Skin epidermis (tissue), 12 donors: ENCODE data around the gene ERI3.

Source experiments
- H3K27ac ChIP-seq, 21 experiments: fragments of 200-600 bp; sonication (generic) in 11 of 21; one replicate each; pipeline ENCODE4 v1.5.0; 2020; ENCODE audit warnings: mild to moderate bottlenecking in 3 of 21, inconsistent platforms in 2 of 21, moderate library complexity in 2 of 21
- H3K4me3 ChIP-seq, 7 experiments: fragments of 200-600 bp; sonication (generic) in 2 of 7; one replicate each; pipeline ENCODE4 v1.5.0; 2020; ENCODE audit warnings: inconsistent platforms in 2 of 7, mild to moderate bottlenecking in 2 of 7, moderate library complexity in 1 of 7

ERI3 gene

GRCh38 chr1:44321466-44321865 lies 33.6 kb downstream of the ERI3 start:
- Histone ChIP-seq H3K4me3 (no peak overlapping the region), H3K27ac (no peak overlapping the region)

GRCh38 chr1:44318097-44319088 lies 36.7 kb downstream of the ERI3 start:
- H3K4me3 ChIP-seq: no peak overlapping the region
- no peak overlapping the region for H3K27ac ChIP-seq

- H3K4me3 ChIP-seq: no peak overlapping the region
- H3K27ac ChIP-seq: no peak overlapping the region
Observed at GRCh38 chr1:44316231-44316759, 38.8 kb downstream of the ERI3 start.

DNA sequence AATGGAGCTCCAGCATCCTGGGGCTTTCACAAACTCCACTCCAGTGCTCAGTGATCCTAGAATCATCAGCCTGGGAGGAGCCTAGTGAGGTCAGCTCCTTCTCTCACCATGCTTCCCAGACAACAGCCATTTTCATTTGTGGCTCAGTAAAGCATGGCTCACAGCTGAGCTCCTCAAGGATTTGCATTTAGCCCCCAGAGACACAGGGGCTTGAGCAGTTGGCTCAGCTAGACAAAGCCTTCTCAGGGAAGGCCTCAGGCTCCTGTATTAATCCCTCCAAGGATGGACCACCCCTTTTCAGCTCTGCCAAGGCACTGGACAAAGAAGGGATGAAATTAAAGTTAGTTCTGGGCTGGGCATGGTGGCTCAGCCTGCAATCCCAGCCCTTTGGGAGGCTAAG lies 39.5 kb downstream of the ERI3 start:
- H3K4me3 ChIP-seq: no peak overlapping the region
- no peak overlapping the region for H3K27ac ChIP-seq

DNA sequence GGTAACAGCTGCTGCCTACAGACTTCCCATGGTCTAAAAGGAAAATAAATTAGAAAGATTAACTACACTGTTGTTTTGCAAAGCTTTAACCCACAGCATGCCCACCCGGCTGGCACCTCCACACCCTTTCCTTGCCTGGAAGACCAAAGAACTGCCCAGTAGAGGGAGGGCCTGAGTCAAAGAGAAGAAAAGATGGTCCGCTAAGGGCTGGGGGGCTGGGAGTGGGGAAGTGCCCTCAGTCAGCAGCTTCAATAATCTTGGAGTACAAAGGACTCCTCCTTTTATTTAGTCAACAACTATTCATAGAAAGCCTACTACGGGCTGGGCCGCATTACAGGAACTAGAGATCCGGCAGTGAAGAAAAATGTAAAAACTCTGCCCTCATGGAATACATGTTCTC lies 40.6 kb downstream of the ERI3 start:
- Histone ChIP-seq H3K4me3 (no peak overlapping the region), H3K27ac (no peak overlapping the region)

- H3K27ac ChIP-seq: no peak overlapping the region
- no peak overlapping the region for H3K4me3 ChIP-seq
Observed at GRCh38 chr1:44313265-44313918, 41.7 kb downstream of the ERI3 start.

DNA sequence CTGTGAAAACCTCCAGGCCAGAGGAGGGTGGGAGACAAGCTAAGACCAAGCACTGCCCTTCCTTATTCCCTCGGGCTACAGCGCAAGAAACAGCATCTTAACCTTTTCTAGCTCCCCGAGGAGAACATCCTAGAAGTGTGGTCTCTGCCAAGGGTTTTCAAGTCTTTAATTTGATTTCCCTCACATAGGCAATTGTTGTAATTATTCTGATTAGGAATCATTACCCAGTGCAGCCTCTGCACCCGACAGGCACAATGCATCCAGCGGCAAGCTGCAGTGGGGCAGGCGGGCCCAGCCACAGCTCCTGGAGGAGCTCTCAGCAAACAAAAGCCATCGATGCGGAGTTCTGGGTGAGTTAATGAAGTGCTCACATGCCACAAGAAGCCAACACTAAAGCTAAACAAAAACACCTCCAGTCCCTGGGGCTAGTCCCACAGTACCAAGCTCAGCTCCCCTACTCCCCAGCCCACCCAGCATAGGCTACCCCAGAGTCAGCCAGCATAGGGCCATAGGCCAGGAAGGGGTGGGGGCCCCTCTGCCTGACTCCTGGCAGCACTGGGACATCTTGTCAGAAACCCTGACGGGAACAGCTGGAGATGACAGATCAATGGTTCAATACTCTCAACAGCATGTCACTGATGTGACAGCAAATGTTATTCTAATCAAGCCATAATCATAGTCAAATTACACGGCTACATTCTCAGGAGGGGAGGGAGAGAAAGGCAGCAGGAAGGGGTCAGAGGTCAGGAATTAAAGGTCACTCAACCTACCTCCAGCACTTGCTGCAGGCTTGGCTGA lies 42.5 kb downstream of the ERI3 start:
- H3K4me3 ChIP-seq: no peak overlapping the region
- H3K27ac ChIP-seq: no peak overlapping the region

GRCh38 chr1:44310006-44310405 lies 45.1 kb downstream of the ERI3 start:
- H3K27ac ChIP-seq: no peak overlapping the region
- no peak overlapping the region for H3K4me3 ChIP-seq

DNA sequence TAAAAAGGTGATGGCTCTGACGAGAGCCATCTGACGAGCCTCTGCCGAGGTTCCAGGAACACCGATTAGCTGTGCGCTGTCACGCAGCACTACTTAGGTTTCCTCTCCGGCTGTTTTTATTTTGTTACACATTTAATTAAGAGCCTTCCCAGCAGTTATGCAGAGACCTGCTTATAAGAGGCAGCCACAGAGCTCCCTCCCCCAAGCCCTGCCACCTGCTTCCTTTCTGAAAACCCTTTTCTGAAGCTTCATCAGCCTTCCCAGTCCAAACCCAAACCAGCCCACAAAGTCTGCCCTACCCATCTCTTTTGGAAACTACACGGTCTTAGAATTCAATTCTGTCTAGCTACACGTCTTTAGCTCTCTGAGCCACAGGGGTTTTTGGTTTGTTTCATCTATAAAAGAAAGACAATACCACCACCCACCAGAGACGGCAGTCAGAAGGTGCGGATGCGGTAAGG lies 49.1 kb downstream of the ERI3 start:
- Histone ChIP-seq H3K4me3 (no peak overlapping the region), H3K27ac (no peak overlapping the region)

DNA sequence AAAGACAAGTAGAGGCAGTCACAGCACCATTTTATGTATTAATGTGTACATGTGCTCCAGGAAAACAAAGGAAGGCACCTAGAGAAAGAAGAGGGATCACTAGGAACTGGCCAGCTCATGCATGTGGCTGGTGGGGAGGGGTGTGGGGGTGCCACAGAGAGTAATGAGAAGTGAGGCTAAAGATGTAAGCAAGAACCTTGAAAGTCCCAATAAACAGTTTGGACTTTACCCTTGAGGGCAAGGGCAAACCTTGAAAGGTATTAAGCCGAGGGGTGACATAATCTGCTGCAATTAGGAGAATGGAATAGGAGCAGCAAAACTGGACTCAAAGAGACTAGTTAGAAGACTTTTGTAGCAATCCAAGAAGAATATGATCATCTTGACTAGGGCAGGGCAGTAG lies 51.5 kb downstream of the ERI3 start:
- Histone ChIP-seq H3K27ac (no peak overlapping the region), H3K4me3 (no peak overlapping the region)

- Histone ChIP-seq H3K4me3 (no peak overlapping the region), H3K27ac (no peak overlapping the region)
Observed at GRCh38 chr1:44302541-44302940, 52.5 kb downstream of the ERI3 start.

DNA sequence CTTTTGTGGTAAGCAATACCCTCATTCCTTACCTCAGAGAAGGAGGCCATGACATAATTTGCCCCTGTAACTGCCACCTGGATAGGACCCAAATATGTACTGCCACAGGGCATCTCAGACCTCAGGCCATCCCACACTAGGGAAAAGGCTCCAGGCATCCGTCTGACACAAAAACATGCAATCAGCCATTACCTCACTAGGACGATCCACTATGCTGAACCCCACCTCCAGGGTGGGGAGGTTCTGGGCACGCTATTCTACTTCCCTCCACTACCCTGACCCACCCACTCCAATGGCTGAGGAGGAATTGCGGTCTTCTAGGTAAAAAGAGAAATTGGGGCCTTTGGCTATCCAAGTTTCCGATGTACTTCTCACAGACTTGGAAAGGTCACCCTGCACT lies 53.6 kb downstream of the ERI3 start:
- Histone ChIP-seq H3K27ac (no peak overlapping the region), H3K4me3 (no peak overlapping the region)

GRCh38 chr1:44300852-44301251 lies 54.2 kb downstream of the ERI3 start:
- H3K27ac ChIP-seq: no peak overlapping the region
- H3K4me3 ChIP-seq: no peak overlapping the region

- no peak overlapping the region for H3K4me3 ChIP-seq
- H3K27ac ChIP-seq: no peak overlapping the region
Observed at GRCh38 chr1:44297695-44298400, 57.2 kb downstream of the ERI3 start.

- no peak overlapping the region for H3K27ac ChIP-seq
- no peak overlapping the region for H3K4me3 ChIP-seq
Observed at GRCh38 chr1:44296806-44297205, 58.3 kb downstream of the ERI3 start.

DNA sequence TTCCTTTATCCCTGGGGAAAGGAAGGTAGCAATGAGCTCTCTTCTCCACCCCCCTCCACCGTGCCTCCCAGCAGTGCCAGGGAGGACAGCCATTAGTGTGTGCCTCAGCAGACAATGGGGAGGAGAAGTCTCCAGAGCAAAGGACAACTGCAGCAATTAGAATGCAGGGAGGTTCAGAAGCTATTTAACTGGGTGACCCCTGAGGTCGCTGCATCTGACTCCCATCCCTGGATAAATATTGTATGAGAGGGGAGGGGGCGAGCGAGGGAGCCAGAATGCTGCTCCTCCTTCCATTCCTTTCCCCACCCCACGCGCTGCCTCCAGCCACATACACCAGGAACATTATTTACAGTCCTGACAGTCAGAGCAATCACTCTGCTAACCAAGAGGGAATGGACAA lies 59.0 kb downstream of the ERI3 start:
- H3K27ac ChIP-seq: no peak overlapping the region
- H3K4me3 ChIP-seq: no peak overlapping the region

GRCh38 chr1:44294588-44295007 lies 60.5 kb downstream of the ERI3 start:
- H3K4me3 ChIP-seq: no peak overlapping the region
- H3K27ac ChIP-seq: no peak overlapping the region

GRCh38 chr1:44293761-44294315 lies 61.2 kb downstream of the ERI3 start:
- Histone ChIP-seq H3K27ac (no peak overlapping the region), H3K4me3 (no peak overlapping the region)

DNA sequence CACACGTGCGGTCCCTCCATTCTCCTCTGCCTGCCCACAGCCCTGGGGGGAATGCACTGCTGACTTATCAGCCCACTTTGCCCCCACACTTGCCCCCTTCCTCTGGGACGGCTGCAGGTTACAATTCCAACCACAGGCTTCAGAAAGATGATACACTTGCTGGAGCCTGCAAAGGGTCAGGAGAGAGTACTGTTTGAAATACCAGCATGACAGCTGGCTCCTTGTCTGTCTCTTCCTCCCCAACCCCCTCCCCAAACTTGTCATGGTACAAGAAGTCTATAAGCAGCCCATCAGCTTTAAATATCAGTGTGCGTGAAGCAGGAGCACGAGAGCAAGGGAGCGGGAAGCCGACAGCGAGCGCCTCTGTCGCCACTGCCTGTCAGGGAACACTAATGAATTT lies 62.4 kb downstream of the ERI3 start:
- Histone ChIP-seq H3K4me3 (no peak overlapping the region), H3K27ac (no peak overlapping the region)
